H1 (cell line): ENCODE data around the gene CLPTM1L. TPM values are rescaled to one million over a fixed set of nuclear protein-coding genes. Genes with fewer than 3 reads are reported as not detected.
A peak's percentile ranks its signal among the peaks of the same experiment; 100 is the strongest.

ENCODE experiments used
- BACH1 ChIP-seq: IDR thresholded peaks from 2 replicates; pipeline ENCODE4 v1.6.1; 2012; ENCODE audit warnings: low read length, improper control_type of control experiment
- BCL11A ChIP-seq, 2 experiments: IDR thresholded peaks; one replicate each; pipeline ENCODE4 v1.6.1; 2011; ENCODE audit warnings: low read depth in 2 of 2, low read length in 2 of 2, mild to moderate bottlenecking in 2 of 2
- HDAC6 ChIP-seq: IDR thresholded peaks from one replicate; pipeline ENCODE4 v1.7.1; 2012; ENCODE audit warnings: low read depth, mild to moderate bottlenecking, inconsistent platforms, low read length, moderate library complexity
- NRF1 ChIP-seq: IDR thresholded peaks from 2 replicates; pipeline ENCODE4 v1.6.1; 2011; ENCODE audit warnings: mild to moderate bottlenecking, low read depth, low read length, improper control_type of control experiment
- PHF8 ChIP-seq: fragments of 200-600 bp; sonication (generic); conservative IDR thresholded peaks from 2 replicates; pipeline ENCODE4 v1.7.1; 2012; ENCODE audit warnings: low read depth, mild to moderate bottlenecking, inconsistent platforms, low read length, moderate library complexity
- POU5F1 ChIP-seq: IDR thresholded peaks from 2 replicates; pipeline ENCODE4 v1.6.1; 2011; ENCODE audit warnings: low read depth, mild to moderate bottlenecking, low read length, moderate library complexity
- RBBP5 ChIP-seq: IDR thresholded peaks from 2 replicates; pipeline ENCODE4 v1.7.1; 2012; ENCODE audit warnings: low read depth, mild to moderate bottlenecking, inconsistent platforms, low read length, moderate library complexity, borderline replicate concordance
- SIN3A ChIP-seq, 2 experiments: IDR thresholded peaks in 1 of 2; conservative IDR thresholded peaks in 1 of 2; 2 replicates each; pipeline ENCODE4 v1.6.1; 2011 to 2012; ENCODE audit warnings: low read length in 2 of 2, improper control_type of control experiment in 1 of 2, low read depth in 1 of 2, mild to moderate bottlenecking in 1 of 2
- SP2 ChIP-seq: IDR thresholded peaks from 2 replicates; pipeline ENCODE4 v1.6.1; 2012; ENCODE audit warnings: mild to moderate bottlenecking, low read length, inconsistent platforms
- SUZ12 ChIP-seq: fragments of 200-600 bp; sonication (generic); IDR thresholded peaks from 2 replicates; pipeline ENCODE4 v1.6.1; 2012; ENCODE audit warnings: mild to moderate bottlenecking, inconsistent platforms, low read length, moderate library complexity, mixed read lengths
- polyA plus RNA-seq, 7 experiments: library from polyadenylated mRNA; depleted of rRNA in 3 of 7; stranded (reverse) in 5 of 7; unstranded in 2 of 7; fragments of >200 nt in 5 of 7; fragments of 200-250 nt in 2 of 7; gene quantifications; 1 replicate in 5 of 7; 2 replicates in 1 of 7; 4 replicates in 1 of 7; pipeline versions ENCODE4 v1.2.1 to v1.2.3, GENCODE V29; 2011 to 2013; ENCODE audit warnings: missing spikeins in 2 of 7, mixed read lengths in 2 of 7
- total RNA-seq: library from RNA; stranded (reverse); fragmentation: NEBNext Ultra II Directional; extraction: Animal tissue kit (Norgen Biotek cat#: 25700); gene quantifications from 2 replicates; pipeline ENCODE4 v1.2.1, GENCODE V29; 2021

Gene CLPTM1L
- total and polyA plus RNA-seq, 2 of the 8 experiments (the other 6 are each of a cell fraction or from before 2014, with no cell fraction given), result 102 to 119 TPM

GRCh38 chr5:1294835-1295649 lies 49.9 kb downstream of the CLPTM1L start, which contains the start of gene TERT (continued):
- TF ChIP-seq BACH1 (0 out of 2 replicates have a peak, but pooled peaks have one; percentile 15), RBBP5 (peak; percentile 6; the same call in 1 of the 2 replicates), POU5F1 (no peak), SIN3A (conservative IDR thresholded peaks at IDR 0.05 in 1 of 2, IDR thresholded peaks at IDR 0.05 in 1 of 2; ENCODE audit: low read depth in 1 of 2, low read length in 2 of 2) (peak in 1 of 2 experiments; percentile 57; a peak in 1 of 4 replicates), BCL11A (IDR thresholded peaks at IDR 0.05; ENCODE audit: low read depth in 2 of 2, low read length in 2 of 2) (no peak), PHF8 (0 out of 2 replicates have a peak, but pooled peaks have one; percentile 44), SP2 (no peak), SUZ12 (no peak), HDAC6 (no peak), NRF1 (no peak)
